NCI-H460 (cell line): ENCODE data around the gene RIMS4. TPM values are rescaled to one million over a fixed set of nuclear protein-coding genes. Genes with fewer than 3 reads are reported as not detected.

Source experiments
- DNase-seq: peaks from one replicate; pipeline ENCODE4 v3.0.0-alpha.2; 2016; ENCODE audit warnings: low read depth; ENCODE audit errors: extremely low read depth
- total RNA-seq: library from RNA; depleted of rRNA; stranded (reverse); fragments of >200 nt; shearing (Covaris generic); gene quantifications from 2 replicates; pipeline ENCODE4 v1.2.3, GENCODE V29; 2014

RIMS4 gene
- total RNA-seq, 1 experiment from 2014 or later: 0.35 TPM

GRCh38 chr20:44745122-44745597, 65.2 kb downstream of the RIMS4 start:
- DNase-seq: no peak

DNA sequence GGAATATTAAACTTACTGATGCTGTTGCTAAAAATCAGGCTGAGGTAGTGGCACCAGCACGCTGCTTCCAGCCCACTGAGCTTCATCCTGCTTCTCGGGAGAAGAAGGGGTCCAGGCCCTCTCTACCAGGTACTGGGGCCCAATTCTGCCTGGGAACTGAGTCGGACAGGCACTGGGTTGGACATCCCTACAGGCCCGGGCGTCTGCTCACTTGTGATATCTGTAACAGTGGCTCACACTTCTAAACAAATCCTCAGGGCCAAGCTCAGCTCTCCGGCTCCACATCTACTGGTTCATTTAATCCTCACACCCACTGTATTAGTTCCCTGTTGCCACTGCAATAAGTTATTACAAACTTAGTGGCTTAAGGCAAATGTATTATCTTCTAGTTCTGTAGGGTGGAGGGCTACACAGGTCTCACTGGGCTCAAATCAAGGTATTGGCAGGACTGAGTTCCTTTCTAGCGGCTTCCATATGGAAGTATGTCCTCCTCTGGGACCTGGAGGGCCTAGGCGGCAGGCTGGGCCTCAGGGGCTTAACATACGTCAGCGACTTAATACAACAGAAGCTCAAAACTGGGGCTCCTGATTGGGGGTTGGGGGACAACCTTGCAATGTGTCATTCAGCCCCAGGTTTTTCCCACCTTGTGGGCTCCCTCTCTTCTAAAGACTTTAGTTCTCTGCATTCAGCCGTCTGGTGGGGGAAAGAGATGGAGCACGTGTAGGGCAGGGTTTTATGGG, 66.3 kb downstream of the RIMS4 start:
- DNase-seq: no peak

DNA sequence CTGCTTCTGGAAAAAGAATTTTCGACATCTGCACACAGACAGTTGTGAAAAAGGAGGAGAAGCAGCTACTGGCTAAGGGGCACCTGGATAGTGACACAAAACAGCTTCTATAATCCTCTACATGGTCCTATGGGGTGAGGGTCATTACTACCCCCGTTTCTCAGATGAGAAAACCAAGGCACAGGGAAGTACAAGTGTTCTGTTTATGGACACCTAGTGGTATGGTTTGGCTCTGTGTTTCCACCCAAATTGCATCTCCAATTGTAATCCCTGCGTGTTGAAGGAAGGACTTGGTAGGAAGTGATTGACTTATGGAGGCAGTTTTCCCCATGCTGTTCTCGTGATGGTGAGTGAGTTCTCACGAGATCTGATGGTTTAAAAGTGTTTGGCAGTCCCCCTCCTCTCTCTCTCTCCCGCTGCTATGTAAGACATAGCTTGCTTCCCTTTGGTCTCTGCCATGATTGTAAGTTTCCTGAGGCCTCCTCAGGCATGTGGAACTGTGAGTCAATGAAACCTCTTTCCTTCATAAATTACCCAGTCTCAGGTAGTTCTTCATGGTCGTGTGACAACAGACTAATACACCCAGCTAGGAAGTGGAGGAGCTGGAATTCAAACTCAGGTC, 67.2 kb downstream of the RIMS4 start:
- no peak for DNase-seq

- DNase-seq: no peak
These were observed 67.9 kb downstream of the RIMS4 start for GRCh38 chr20:44742304-44743079.

DNA sequence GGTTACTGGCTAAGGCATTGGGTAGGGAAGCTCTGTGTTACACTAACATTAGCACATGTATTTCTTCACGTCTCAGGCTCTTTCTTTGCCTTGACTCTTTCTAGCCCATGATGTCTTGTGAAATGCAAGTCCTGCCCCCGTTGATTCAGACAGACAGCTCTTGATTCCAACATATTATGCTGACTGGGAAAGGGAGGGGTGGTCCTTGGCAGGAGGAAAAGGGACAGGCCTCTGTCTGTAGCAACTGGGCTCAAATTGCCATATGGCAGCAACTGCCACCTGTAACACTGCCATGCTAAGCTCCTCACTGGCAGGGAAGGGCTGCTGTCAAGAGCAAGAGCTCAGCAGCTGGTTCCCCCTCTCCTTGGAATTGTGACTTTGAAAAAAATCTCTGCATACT, 70.4 kb downstream of the RIMS4 start:
- no peak for DNase-seq

DNA sequence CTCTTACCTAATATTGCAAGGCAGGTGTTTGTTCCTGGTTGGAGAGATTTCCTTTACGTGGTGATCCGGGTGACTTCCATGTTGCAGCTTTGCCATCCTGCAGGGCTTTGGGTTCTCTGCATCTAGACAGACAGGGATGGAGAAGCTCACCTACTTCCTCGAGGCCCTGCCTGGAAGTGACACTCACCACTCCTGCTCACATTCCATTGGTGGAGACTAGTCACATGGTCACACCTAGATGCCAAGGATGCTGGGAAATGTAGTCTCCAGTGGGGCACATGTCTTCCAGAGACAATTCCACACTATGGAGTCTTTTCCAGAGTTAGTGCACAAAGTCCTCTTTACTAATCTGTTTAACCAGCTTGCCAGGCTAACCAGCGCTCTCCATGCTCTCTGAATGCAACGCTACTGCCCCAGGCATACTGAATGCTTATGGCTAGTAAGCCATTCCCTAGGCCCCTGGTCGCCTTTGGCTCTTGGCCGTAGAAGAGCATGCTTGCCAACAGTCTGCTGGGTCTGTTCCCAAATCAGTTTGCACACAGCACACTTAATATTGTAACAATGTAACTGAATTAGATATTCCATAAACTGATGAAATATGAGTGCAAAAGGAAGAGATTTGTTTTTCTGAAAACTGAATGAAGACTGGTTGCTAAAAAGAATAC, 71.4 kb downstream of the RIMS4 start:
- peak; percentile 78 for DNase-seq

DNA sequence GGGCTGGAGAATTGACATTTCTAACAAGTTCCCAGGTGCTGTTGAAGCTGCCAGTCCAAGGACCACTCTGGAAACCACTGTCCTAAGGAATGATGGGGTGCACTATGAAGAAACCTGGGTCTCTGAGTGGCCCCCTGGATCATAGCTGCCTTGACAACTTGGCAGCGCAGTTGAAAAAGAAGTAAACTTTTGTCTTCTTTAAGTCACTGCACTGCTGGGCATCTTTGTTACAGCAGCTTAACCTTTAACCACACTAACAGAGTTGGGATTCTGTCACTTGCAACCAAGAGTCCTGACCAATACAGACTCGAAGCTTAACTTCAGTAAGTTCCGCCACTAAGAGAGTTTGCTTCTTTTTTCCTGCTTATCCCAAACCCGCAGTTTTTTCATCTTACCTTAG, 73.2 kb downstream of the RIMS4 start:
- DNase-seq: no peak

GRCh38 chr20:44736170-44737021, 74.0 kb downstream of the RIMS4 start:
- DNase-seq: peak; percentile 69

DNA sequence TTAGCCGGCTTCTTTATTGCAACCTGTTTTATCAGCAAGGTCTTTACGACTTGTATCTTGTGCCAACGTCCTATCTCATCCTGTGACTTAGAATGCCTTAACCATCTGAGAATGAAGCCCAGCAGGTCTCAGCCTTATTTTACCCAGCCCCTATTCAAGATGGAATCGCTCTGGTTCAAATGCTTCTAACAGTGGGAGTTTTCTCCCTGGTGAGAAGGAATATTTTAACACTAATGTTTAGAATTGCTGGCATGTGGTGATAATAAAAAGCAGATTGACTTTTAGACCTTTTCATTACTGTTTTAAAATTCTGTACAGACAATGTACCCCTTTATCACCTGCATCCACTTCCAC, 74.6 kb downstream of the RIMS4 start:
- DNase-seq: no peak

DNA sequence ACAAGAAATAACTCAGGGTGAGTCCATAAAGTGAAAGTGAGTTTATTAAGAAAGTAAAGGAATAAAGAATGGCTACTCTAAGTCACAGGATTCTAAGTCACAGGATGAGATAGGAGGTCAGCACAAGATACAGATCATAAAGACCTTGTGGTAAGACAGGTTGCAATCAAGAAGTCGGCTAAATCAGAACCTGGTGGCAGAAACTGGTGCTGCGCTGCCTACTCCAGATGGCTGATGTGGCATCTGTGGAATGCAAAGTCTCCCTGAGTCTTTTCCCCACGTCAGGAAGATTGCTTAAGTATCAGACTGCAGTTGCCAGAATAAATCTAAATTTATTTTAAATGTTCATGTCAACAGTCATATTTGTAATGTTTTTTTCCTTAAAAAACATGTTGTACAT, 75.4 kb downstream of the RIMS4 start:
- peak; percentile 36 for DNase-seq

GRCh38 chr20:44733341-44734069, 76.8 kb downstream of the RIMS4 start:
- peak; percentile 77 for DNase-seq

DNA sequence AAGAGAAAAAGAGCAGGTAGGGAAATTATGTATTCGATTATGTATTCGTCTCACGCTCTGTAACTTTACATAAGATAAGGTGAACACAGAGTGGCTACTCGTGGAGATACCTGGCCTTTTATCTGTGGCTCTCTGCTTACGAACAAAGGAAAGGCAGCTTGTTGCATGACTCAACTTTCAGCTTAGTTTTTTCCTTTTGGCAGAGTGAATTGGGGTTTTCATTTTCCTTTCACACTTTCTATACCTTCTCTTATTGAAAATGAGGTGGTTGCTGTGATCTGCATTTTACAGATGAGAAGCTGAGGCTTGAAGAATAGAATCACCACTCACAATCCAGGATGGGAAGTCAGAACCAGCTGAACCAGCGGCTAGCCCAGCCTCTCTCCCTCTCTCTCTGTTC, 78.0 kb downstream of the RIMS4 start:
- DNase-seq: no peak

GRCh38 chr20:44731657-44732056, 78.7 kb downstream of the RIMS4 start:
- no peak for DNase-seq

DNA sequence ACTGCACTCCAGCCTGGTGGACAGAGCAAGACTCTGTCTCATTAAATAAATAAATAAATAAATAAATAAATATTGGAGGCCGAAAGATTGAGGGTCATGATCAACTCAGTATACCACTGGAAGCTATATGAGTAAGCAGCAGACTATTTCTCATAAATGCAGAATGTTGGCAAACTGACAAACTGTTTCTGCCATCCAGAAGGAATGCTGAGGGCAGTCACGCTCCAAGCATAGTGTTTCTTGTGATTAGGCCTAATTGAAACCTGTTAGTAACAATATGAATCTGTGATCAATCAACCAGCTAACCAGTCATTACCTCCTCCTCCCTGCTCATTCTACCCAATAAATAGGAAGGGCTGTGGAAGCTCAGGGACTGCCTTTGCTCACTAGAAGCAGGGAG, 79.9 kb downstream of the RIMS4 start:
- DNase-seq: peak; percentile 87

- peak; percentile 97 for DNase-seq
These were observed 81.4 kb downstream of the RIMS4 start for GRCh38 chr20:44728801-44729443.

GRCh38 chr20:44727651-44728050, 82.7 kb downstream of the RIMS4 start:
- DNase-seq: no peak

DNA sequence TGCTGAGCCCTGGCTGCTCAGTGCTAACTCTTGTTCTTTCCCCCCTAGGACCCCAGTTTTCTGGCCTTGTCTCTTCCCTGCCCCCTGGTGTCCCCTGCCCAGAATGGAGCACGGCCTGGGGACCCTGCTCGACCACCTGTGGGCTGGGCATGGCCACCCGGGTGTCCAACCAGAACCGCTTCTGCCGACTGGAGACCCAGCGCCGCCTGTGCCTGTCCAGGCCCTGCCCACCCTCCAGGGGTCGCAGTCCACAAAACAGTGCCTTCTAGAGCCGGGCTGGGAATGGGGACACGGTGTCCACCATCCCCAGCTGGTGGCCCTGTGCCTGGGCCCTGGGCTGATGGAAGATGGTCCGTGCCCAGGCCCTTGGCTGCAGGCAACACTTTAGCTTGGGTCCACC, 83.3 kb downstream of the RIMS4 start:
- no peak for DNase-seq

DNA sequence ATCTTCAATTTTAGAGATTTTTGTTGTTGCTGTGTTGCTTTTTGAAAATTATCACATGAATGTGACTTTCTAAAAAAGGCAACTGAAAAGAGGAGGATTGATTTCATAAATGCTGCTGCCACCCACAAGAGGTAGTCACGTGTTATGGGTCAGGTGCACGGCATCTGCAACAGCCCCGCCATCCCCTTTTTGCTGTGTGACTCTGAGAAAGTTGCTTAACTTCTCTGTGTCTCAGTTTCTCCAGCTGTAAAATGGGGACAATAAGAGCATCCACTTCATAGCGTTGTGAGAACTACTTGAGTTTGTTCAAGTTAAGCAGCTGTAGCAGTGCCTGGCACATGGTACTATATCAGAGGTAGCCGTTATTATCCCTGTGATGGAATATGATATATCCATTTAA, 84.5 kb downstream of the RIMS4 start:
- DNase-seq: no peak
